ENCODE data around the gene ASB1.

ASB1 gene

DNA sequence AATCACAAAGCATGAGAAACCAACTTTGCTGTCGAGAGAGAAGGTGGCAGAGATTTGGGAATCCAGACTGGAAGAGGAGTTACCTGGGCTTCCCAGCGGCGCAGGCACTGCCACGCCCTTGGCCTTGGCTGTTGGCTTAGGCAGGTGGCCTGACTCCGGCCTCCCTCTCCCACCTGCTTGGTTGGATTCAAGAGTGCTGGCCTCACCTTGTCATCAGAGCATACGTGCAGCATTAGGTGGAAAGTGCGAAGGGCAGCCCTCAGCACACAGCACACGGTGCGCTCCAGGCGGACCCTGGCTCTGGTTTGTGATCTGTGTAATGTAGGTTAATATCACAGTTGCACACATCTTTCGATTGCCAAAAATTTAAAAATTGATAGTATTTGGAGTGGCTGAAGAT lies 19.2 kb upstream of the ASB1 start:
- H3K4me2 ChIP-seq (ENCODE audit: insufficient read depth, low read length, poor library complexity, severe bottlenecking), result no peak overlapping the region
- H3K27ac ChIP-seq (replicated peaks; ENCODE audit: low read length), result no peak overlapping the region
- H3K4me3 ChIP-seq (ENCODE audit: low read length in 2 of 2), result no peak overlapping the region
- no peak overlapping the region for H2BK12ac ChIP-seq (ENCODE audit: low read length)
- H3K4ac ChIP-seq (ENCODE audit: low read length), result no peak overlapping the region
- no peak overlapping the region for H2BK120ac ChIP-seq (ENCODE audit: low read depth, low read length)
- no peak overlapping the region for H3K14ac ChIP-seq (ENCODE audit: low read length)
- H4K91ac ChIP-seq (ENCODE audit: low read depth, low read length, poor library complexity), result no peak overlapping the region
- H3K79me1 ChIP-seq (ENCODE audit: low read depth, low read length), result peaks cover 2% of the 10 kb centered on the region
- H2AK5ac ChIP-seq (ENCODE audit: low read depth, low read length), result no peak overlapping the region
- DNase-seq (ENCODE audit: low spot score), result no peak
- H2BK15ac ChIP-seq (ENCODE audit: low read length), result no peak overlapping the region
- H2AFZ ChIP-seq (ENCODE audit: low read length), result no peak overlapping the region
- no CpG with 5 or more reads among the region's 11 CpGs for WGBS, 2 donors (ENCODE audit: extremely low coverage in 2 of 2, insufficient read length in 2 of 2, insufficient replicate concordance in 1 of 2)
- peaks cover 0 to 2% of the 10 kb centered on the region in 2 donors for H3K36me3 ChIP-seq (replicated peaks in 1 of 2; ENCODE audit: control insufficient read depth in 2 of 2, insufficient read depth in 2 of 2, low read length in 2 of 2)
- H3K18ac ChIP-seq (ENCODE audit: low read length), result no peak overlapping the region
- peaks cover 0 to 5% of the 10 kb centered on the region in 2 donors for H3K4me1 ChIP-seq (ENCODE audit: control insufficient read depth in 2 of 2, insufficient read depth in 1 of 2, low read depth in 1 of 2, low read length in 2 of 2)
- H3K9me3 ChIP-seq (replicated peaks in 1 of 2; ENCODE audit: control insufficient read depth in 2 of 2, insufficient read depth in 1 of 2, low read depth in 1 of 2, low read length in 2 of 2), result no peaks in the 10 kb centered on the region
- H3K9ac ChIP-seq (ENCODE audit: low read depth, low read length, poor library complexity), result peak overlapping the region; percentile 57
- peak overlapping the region; percentile 62 for H3K23ac ChIP-seq (ENCODE audit: low read depth, low read length, poor library complexity)
- no peak overlapping the region for H2BK5ac ChIP-seq (ENCODE audit: low read length)
- H3K27me3 ChIP-seq (ENCODE audit: control insufficient read depth in 3 of 3, insufficient read depth in 3 of 3, low read depth in 1 of 3, low read length in 3 of 3), result no peaks in the 10 kb centered on the region
- no peak overlapping the region for H4K8ac ChIP-seq (ENCODE audit: low read depth, low read length)

DNA sequence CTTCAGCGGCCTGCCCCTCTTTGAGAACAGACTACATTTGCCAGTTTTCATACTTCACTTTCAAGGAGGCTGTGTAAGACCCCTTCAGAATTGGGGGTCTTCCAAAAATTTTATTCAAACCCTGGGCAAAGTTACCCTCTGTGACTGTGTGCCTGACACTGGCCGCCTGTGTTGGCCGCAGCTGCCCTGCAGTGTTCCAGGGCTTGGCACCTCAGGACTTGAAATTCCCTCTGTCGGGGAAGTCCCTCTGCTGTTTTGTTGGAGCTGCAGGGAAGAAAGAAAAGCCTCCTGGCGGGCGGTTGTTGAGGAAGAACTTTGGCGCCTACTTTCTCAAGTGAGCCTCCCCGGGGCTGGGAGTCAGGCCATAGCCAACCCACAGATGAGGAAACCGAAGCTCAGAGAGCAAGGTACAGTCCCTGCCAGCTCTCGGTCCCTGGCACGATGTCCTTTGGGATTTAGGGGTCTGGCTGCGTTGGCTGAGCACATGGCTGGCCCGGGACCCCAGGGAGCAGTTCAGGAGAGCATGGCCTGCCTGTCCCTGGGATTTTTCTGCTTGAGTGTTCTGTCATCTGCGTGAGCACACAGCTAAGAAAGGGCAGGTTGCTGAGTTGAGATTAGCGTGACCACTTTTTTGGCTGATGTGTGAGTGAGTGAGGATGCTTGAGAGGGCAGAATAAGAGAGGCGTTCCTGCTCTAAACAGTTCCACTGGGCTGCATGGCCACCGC lies 17.9 kb upstream of the ASB1 start:
- Histone ChIP-seq H3K4me1 (ENCODE audit: control insufficient read depth in 2 of 2, insufficient read depth in 1 of 2, low read depth in 1 of 2, low read length in 2 of 2) (peaks cover 0 to 5% of the 10 kb centered on the region in 2 donors), H2BK120ac (ENCODE audit: low read depth, low read length) (no peak overlapping the region), H2BK5ac (ENCODE audit: low read length) (no peak overlapping the region), H4K91ac (ENCODE audit: low read depth, low read length, poor library complexity) (no peak overlapping the region), H3K27ac (replicated peaks; ENCODE audit: low read length) (no peak overlapping the region), H3K9me3 (replicated peaks in 1 of 2; ENCODE audit: control insufficient read depth in 2 of 2, insufficient read depth in 1 of 2, low read depth in 1 of 2, low read length in 2 of 2) (no peaks in the 10 kb centered on the region), H2BK15ac (ENCODE audit: low read length) (no peak overlapping the region), H2AFZ (ENCODE audit: low read length) (no peak overlapping the region), H3K23ac (ENCODE audit: low read depth, low read length, poor library complexity) (peak overlapping the region; percentile 55), H2AK5ac (ENCODE audit: low read depth, low read length) (no peak overlapping the region), H3K4me3 (ENCODE audit: low read length in 2 of 2) (no peak overlapping the region), H2BK12ac (ENCODE audit: low read length) (no peak overlapping the region), H3K36me3 (replicated peaks in 1 of 2; ENCODE audit: control insufficient read depth in 2 of 2, insufficient read depth in 2 of 2, low read length in 2 of 2) (no peaks in the 10 kb centered on the region), H3K4me2 (ENCODE audit: insufficient read depth, low read length, poor library complexity, severe bottlenecking) (no peak overlapping the region), H3K27me3 (ENCODE audit: control insufficient read depth in 3 of 3, insufficient read depth in 3 of 3, low read depth in 1 of 3, low read length in 3 of 3) (no peaks in the 10 kb centered on the region), H4K8ac (ENCODE audit: low read depth, low read length) (no peak overlapping the region), H3K79me1 (ENCODE audit: low read depth, low read length) (peaks cover 2% of the 10 kb centered on the region), H3K14ac (ENCODE audit: low read length) (no peak overlapping the region), H3K9ac (ENCODE audit: low read depth, low read length, poor library complexity) (no peak overlapping the region), H3K4ac (ENCODE audit: low read length) (no peak overlapping the region), H3K18ac (ENCODE audit: low read length) (peak overlapping the region; percentile 71)
- no peak for DNase-seq (ENCODE audit: low spot score)
- no CpG with 5 or more reads among the region's 17 CpGs for WGBS, 2 donors (ENCODE audit: extremely low coverage in 2 of 2, insufficient read length in 2 of 2, insufficient replicate concordance in 1 of 2)

DNA sequence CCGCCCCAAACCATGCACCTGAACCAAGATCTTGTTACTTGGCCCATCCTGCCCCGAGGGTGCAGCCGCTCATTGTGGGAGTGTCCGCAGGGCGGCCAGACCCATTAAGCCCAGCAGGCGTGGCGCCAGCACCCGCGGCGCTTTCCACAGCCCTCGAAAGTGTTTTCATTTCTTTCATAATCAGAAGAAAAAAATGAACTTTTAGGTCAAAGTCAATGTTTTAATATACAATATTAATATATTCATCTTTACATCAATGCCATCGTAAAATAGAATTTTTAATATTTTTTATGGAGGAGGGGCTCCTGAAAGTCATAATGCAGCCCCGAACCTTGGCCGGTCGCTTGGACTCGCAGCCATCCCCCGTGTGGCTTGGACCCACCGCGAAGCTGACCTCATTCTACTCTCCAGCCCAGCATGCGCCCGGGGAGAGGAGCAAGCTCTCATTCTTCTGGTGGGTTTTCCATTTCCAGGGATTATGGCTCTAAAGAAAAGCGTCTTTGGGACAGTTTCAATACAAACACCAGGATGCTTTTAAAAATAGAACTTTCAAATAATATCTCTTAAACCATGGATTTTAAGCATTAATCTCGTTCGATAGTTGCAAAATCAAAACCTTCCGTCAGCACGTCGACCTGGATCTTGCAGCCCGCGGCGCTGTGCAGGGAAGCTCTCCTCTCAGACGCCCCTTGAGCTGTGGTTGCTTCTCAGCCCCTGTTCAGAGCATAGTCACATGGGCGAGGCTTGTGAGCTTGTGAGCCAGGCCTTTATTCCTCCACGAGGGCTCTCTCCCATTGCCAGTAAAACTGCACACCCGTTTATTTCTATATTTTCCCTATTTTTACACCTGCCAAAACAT lies 17.2 kb upstream of the ASB1 start:
- no peak overlapping the region for H2BK5ac ChIP-seq (ENCODE audit: low read length)
- no peak overlapping the region for H4K91ac ChIP-seq (ENCODE audit: low read depth, low read length, poor library complexity)
- H3K23ac ChIP-seq (ENCODE audit: low read depth, low read length, poor library complexity), result peak overlapping the region; percentile 55
- H3K4me2 ChIP-seq (ENCODE audit: insufficient read depth, low read length, poor library complexity, severe bottlenecking), result no peak overlapping the region
- no peak overlapping the region for H2AFZ ChIP-seq (ENCODE audit: low read length)
- H2BK120ac ChIP-seq (ENCODE audit: low read depth, low read length), result no peak overlapping the region
- H3K9ac ChIP-seq (ENCODE audit: low read depth, low read length, poor library complexity), result no peak overlapping the region
- H3K4me3 ChIP-seq (ENCODE audit: low read length in 2 of 2), result no peak overlapping the region
- peaks cover 2% of the 10 kb centered on the region for H3K79me1 ChIP-seq (ENCODE audit: low read depth, low read length)
- WGBS, 2 donors (ENCODE audit: extremely low coverage in 2 of 2, insufficient read length in 2 of 2, insufficient replicate concordance in 1 of 2), result no CpG with 5 or more reads among the region's 34 CpGs
- H3K18ac ChIP-seq (ENCODE audit: low read length), result no peak overlapping the region
- peak overlapping the region; percentile 97 for H2AK5ac ChIP-seq (ENCODE audit: low read depth, low read length)
- H3K4me1 ChIP-seq (ENCODE audit: control insufficient read depth in 2 of 2, insufficient read depth in 1 of 2, low read depth in 1 of 2, low read length in 2 of 2), result peaks cover 0 to 5% of the 10 kb centered on the region in 2 donors
- H2BK15ac ChIP-seq (ENCODE audit: low read length), result no peak overlapping the region
- H4K8ac ChIP-seq (ENCODE audit: low read depth, low read length), result no peak overlapping the region
- no peaks in the 10 kb centered on the region for H3K36me3 ChIP-seq (replicated peaks in 1 of 2; ENCODE audit: control insufficient read depth in 2 of 2, insufficient read depth in 2 of 2, low read length in 2 of 2)
- H3K9me3 ChIP-seq (replicated peaks in 1 of 2; ENCODE audit: control insufficient read depth in 2 of 2, insufficient read depth in 1 of 2, low read depth in 1 of 2, low read length in 2 of 2), result no peaks in the 10 kb centered on the region
- no peak overlapping the region for H3K27ac ChIP-seq (replicated peaks; ENCODE audit: low read length)
- DNase-seq (ENCODE audit: low spot score), result no peak
- no peak overlapping the region for H2BK12ac ChIP-seq (ENCODE audit: low read length)
- H3K27me3 ChIP-seq (ENCODE audit: control insufficient read depth in 3 of 3, insufficient read depth in 3 of 3, low read depth in 1 of 3, low read length in 3 of 3), result no peaks in the 10 kb centered on the region
- H3K4ac ChIP-seq (ENCODE audit: low read length), result no peak overlapping the region
- H3K14ac ChIP-seq (ENCODE audit: low read length), result no peak overlapping the region

DNA sequence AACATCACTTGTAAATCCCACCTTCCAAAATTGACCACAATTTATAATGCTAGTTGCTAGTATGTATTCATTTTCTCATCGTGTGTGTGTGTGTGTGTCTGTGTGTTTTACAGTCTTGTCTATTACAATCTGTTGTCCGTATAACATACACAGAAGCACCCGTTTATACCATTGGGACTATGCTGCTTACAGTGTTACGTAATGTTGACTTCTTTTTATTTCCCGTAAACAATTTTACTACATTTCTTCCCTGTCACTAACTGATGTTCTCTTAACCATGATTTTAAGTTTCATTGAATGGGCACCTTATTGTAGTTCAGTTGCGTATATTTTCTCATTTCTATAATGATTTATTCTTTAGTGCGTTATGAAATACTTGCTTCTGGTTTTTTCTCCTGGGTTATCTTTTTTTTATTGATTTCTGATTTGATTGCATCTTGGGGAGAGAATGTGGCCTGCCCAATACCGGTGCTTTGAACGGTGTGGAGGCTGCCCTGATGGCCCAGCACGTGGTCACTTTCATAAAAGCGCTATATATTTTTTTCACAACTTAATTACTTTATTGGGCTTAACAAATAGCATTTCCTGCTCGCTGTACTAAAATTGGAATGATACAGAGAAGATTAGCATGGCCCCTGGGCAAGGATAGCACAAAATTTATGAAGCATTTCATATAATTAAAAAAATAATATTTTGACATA lies 14.5 kb upstream of the ASB1 start:
- Histone ChIP-seq H2BK5ac (ENCODE audit: low read length) (no peak overlapping the region), H3K79me1 (ENCODE audit: low read depth, low read length) (peaks cover 2% of the 10 kb centered on the region), H2BK120ac (ENCODE audit: low read depth, low read length) (no peak overlapping the region), H3K18ac (ENCODE audit: low read length) (no peak overlapping the region), H4K8ac (ENCODE audit: low read depth, low read length) (no peak overlapping the region), H3K23ac (ENCODE audit: low read depth, low read length, poor library complexity) (no peak overlapping the region), H3K4me1 (ENCODE audit: control insufficient read depth in 2 of 2, insufficient read depth in 1 of 2, low read depth in 1 of 2, low read length in 2 of 2) (peaks cover 0 to 4% of the 10 kb centered on the region in 2 donors), H3K36me3 (replicated peaks in 1 of 2; ENCODE audit: control insufficient read depth in 2 of 2, insufficient read depth in 2 of 2, low read length in 2 of 2) (no peaks in the 10 kb centered on the region), H3K27ac (replicated peaks; ENCODE audit: low read length) (no peak overlapping the region), H3K4me2 (ENCODE audit: insufficient read depth, low read length, poor library complexity, severe bottlenecking) (no peak overlapping the region), H3K4me3 (ENCODE audit: low read length in 2 of 2) (no peak overlapping the region), H3K9me3 (replicated peaks in 1 of 2; ENCODE audit: control insufficient read depth in 2 of 2, insufficient read depth in 1 of 2, low read depth in 1 of 2, low read length in 2 of 2) (peaks cover 0 to 2% of the 10 kb centered on the region in 2 donors), H2BK15ac (ENCODE audit: low read length) (no peak overlapping the region), H3K4ac (ENCODE audit: low read length) (no peak overlapping the region), H3K9ac (ENCODE audit: low read depth, low read length, poor library complexity) (no peak overlapping the region), H2AK5ac (ENCODE audit: low read depth, low read length) (no peak overlapping the region), H4K91ac (ENCODE audit: low read depth, low read length, poor library complexity) (no peak overlapping the region), H2BK12ac (ENCODE audit: low read length) (no peak overlapping the region), H3K27me3 (ENCODE audit: control insufficient read depth in 3 of 3, insufficient read depth in 3 of 3, low read depth in 1 of 3, low read length in 3 of 3) (no peaks in the 10 kb centered on the region), H3K14ac (ENCODE audit: low read length) (no peak overlapping the region), H2AFZ (ENCODE audit: low read length) (no peak overlapping the region)
- no peak for DNase-seq (ENCODE audit: low spot score)
- WGBS, 2 donors (ENCODE audit: extremely low coverage in 2 of 2, insufficient read length in 2 of 2, insufficient replicate concordance in 1 of 2), result no CpG with 5 or more reads among the region's 12 CpGs
